Measurements from ENCODE around the gene FRY.

FRY gene

DNA sequence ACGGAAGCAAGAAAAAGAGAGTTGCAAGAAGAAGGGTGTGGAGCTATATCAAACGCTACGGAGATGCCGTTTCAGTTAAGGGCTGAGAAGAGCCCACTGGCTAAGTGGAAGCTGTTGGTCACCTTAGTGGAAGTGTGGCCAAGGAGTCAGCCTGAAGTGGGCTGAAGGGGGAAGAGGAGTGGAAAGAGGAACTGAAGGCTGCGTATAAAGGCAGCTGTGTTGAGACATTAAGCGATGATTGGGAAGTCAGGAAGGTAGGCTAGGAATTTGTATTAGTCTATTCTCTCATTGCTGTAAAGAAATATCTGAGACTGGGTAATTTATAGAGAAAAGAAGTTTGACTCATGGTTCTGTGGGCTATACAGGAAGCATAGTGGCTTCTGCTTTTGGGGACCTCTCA lies 14.1 kb upstream of the FRY start:
- DNase-seq: no peak

DNA sequence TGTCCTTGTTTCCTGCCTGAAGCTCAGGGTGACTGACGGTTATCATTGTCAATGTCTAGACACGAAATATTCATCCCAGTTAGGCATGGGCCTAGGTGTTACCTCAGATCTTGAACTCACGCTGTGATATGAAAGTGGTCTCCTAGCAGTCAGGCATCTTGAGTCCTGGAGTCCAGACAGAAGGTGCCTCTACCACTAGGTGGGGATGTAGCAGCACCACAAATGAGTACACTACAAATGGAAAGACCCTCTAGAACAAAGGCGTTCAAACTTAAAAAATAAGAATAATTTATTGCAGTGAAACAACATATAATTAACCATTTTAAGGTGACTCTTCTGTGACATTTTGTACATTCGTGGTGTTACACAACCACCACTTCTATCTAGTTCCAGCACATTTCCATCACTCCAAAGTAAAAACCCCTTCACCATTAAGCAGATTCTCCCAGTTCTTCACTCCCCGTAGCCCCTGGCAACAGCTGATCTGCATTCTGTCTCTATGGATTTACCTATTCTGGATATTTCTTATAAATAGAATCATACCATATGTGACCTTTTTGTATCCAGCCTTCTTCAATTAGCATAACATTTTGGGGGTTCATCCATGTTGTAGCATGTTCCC lies 11.9 kb upstream of the FRY start:
- no peak for DNase-seq

DNA sequence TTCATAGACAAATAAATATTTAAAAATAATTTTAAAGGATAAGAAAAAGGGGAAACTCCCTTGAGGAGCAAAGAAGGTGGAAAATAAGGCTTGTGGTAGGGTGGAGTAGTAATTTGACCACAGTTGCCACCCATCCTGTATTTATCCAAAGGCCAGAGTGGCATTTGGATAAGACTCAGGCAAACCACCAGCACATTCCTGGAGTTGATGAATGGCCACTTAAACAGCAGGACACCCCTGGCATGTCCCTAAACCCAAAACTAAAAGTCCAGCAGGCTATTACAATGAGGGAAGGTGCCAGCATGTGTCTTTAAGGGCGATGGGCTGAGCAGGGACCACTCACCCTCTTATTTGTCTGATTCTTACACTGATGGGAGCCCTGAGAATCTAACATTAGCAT lies 9.8 kb upstream of the FRY start:
- DNase-seq: no peak

DNA sequence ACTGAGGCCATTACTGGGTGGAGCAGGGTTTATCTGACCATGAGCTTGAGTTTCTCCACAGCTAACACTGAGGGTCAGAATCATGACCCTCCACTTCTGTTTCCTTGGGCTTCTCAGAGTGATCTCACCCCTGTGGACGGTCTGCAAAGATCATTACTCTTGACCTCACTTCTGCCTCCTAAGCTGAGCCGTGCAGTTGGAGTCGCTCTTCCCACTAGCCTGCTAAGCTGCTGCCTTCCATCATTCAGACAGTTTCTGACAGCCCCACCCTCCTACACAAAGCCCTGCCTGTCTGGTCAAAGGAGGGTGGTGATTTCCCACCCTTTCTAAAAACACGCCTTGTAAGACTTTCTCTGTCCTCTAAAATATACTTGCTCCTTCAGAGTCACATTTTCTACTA lies 9.3 kb upstream of the FRY start:
- DNase-seq: no peak

DNA sequence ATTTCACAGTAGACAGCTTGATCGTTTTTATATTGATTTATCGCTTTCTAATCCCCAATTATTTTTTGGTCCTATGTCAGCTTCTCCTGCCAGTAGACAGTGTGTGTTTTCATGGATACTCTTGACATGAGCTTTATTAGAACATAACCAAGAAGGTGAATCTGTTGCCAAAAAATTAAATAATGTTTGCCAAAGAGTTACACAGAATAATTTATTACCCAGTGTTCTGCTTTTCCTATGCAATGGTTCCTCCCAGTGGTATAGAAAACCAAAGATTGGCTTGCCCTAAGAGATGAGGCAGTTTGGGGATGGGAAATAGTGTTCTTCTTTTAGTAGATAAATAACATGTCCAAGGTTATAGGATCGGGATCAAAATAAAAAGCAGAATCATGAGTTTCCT lies 8.5 kb upstream of the FRY start:
- DNase-seq: no peak

DNA sequence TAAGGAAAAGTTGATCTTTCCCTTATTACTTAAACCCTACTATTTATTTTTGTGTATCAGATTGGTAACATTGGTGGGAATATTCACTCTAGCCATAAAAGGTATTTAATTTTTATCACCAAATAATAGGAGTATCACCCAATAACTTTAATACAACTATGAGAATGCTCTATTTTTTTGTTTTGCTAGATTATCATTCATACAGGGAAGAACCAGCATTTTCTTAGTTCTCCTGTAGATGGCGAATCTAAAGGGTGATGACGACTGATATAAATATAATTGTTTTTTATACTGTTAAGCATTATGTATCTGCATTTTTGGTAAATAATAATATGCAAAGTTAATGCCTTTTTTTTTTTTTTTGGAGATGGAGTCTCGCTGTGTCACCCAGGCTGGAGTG lies 7.9 kb upstream of the FRY start:
- DNase-seq: no peak

DNA sequence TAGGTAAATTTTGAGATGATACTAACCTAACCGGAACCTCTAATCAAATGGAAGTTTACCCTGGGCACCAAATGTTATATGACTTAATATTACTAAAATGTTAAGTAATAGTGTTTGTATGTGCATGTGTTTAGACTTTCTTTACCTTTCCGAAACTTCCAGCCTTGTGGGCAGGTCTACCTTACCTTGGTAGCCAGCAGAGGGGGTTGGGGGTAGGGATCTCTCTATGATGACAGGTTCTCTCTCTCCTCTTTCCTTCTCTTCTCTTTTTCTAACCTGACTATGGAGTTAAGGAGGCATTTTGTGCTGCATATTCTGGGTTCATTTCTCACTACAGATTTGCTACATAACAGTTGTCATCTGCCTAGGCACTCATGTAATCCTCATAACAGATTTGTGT lies 6.8 kb upstream of the FRY start:
- DNase-seq: no peak

DNA sequence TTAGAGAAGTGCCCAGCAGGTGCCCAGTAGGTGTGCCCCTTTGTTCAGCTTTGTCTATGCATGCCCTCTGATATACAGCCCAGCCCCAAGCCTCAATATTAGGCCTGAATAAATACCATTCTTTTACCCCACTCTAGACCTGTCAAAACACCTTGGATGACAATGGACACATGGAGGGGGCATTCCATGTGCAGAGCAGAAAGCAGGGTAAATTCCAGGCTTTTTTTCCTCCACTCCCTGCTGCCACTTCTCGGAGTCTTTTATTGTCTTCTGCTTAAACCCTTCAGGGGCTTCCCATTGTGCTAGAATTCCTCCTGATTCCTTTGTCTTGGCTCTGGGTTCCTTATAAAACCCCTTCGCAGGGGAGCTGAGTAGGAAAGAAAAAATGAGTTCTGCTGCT lies 5.8 kb upstream of the FRY start:
- DNase-seq: no peak

DNA sequence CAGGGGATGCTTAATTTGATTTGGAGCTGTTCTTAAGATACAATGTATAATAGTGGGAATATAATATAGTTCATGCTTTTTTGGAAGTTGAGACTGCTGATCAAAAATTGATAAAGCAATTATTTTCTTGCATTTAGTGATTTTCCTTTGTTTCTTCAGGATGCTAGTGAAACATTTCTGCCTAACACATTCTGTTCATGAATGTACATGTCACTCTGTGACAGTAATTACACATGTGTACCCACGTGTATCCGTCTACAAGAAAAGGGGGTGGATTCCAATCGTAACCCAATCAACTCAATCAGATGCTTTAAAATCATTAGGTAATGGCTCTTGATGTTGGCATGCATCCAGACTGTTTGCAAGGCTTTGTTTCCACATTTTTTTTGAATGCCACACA lies 5.0 kb upstream of the FRY start:
- DNase-seq: no peak

DNA sequence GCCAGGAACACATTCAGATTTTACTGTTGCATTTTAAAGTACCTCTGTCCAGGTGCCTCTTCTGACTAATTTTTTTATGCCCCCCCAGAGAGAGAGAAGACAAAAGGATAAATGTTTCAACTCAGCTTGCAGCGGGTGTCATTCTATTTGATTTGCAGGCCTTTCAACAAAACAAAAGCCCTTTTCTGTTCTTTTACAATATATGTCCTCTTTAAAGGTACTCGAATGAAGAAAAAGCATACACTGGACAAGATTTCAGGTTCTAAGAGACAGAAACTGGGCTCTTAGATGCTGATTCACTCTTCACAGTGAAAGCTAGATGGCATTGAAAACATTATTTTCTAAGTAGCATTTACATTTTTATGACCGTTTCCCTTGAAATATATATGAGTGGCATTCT lies 2.9 kb upstream of the FRY start:
- no peak for DNase-seq

DNA sequence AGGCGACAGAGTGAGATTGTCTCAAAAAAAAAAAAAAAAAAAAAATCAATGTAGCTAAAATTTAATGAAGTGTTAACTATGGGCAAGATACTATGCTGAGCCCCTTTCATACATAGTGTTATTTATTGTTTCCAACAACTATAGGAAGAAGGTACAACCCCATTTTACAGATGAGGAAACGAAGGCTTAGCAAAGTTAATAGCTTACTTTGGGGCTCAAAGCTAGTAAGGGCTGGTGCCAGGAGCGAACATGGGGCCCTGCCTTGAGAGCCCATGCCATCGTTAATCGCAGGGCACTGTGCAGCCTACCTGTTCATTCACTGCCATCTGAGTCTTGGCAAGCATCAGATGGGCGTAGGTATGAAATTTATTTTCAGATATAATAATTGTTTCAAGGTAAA lies 1.9 kb upstream of the FRY start:
- no peak for DNase-seq

DNA sequence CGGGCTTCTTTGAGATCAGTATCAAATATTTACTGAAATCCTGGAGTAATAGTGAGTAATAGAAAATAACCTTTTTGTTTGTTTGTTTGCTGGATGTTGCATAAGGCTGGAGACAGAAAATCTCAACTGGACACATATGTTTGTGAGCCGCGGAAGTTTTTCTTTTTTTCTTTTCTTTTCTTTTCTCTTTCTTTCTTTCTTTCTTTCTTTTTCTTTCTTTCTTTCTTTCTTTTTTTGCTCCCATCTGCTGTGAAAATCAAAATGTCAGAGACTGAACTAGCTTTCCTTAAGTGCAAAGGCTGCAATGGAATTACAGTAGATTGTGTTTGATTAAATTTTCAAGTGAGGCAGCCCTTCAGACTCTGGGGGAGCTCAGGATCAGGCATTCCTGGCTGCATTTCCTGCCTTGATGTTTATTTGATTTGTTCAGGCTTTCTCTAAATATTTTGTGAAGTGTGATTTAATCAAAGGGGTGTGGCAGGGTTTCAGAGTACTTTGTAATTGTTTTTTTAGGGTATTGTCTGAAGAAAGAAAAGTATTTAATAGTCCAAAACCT lies 319 bp downstream of the FRY start:
- no peak for DNase-seq

DNA sequence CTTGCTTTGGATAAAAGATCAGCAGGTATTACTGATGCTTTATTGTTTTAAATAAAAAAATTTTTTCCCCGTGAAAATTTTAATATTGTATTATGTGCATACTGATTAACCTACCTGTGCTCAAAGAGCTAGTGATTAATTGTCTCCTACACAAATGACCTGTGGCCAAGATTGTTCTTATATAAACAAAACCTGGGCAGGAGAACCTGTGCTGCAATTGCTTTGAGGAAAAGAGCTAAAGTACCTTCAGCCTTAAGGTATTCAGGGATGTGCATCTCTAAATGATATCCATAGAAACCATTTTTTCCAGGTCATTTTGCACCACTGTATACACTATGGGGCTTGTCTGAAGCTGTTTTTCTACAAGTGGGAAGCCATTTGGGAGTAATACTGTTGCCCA lies 1.2 kb downstream of the FRY start:
- no peak for DNase-seq

DNA sequence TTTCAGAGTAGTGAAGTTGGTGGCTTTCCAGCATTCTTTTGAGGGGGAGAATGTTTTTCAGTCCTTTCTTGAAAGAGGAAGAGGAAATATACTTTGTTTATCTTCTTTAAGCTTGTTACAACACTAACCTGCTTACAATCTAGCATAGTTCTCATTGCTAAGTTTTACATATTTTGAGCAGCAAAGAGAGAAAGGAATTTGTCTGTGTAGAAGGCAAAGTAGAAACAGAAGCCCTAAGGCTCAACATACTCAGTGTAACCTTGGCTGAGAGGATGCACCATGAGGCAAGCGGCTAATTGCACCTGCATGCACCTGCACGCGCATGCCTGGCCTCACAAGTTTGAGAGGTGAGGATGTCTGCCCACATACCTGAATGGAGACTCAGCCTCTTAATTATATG lies 2.2 kb downstream of the FRY start:
- no peak for DNase-seq

DNA sequence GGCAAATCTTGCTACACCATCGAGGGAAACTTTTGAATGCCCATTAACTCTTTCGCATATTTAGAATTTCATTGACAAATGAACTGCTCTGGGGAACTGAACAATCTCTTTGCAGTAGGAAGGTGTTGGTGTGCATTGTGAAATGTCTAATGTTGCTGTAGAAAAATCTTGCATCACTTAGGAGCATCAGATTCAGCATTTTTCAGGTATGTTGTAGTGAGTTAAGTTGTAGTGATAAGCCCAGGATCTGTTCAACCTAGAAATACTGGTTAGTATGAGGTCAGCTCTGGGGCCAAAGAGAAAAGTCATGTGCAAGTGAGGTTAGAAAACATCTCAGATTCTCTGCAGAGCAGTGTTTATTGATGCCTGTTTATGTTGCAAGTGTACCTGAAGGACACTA lies 4.1 kb downstream of the FRY start:
- DNase-seq: no peak

DNA sequence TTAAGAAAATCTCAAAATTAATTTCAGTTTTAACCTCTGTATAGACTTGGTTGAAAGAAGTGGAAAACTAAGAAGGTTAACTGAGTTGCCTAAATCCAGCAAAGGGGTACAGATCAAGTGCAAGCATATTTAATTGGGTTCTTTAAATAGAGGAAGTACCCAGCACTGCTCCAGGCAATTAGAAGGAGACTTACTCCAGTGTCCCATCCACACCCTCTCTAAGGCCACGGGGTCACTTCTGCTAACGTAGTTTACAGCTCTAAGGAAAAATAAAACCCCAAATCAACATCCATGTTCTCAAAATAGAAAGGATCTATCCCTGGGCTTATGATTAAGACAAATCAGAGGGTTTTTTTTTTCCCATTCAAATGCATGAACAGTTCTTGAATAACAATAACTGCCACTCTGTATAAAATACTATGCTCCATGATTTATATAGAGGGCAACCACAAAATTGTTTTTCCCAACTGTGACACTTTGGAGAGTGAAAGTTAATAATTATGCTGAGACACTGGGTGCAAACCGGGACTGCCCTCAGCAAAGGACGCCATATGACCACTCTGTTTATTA lies 4.6 kb downstream of the FRY start:
- no peak for DNase-seq

DNA sequence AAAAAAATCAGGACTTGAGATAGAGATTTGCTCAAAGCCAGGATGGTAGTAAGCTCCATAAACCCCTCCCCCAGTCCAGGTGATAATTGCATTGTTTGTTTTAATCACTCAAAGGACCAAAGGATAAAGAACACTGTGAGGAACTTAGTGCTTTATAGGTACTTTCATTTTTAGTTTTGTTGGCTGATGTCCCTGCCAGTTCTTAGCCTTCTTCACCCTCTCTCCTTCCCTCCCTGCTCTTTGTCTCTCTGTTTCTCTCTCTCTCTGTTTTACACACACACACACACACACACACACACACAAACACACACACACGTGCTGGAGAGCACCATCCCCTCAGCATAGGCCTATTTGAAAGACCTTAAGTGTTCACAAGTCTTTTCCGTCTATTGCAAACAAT lies 5.2 kb downstream of the FRY start:
- DNase-seq: no peak

DNA sequence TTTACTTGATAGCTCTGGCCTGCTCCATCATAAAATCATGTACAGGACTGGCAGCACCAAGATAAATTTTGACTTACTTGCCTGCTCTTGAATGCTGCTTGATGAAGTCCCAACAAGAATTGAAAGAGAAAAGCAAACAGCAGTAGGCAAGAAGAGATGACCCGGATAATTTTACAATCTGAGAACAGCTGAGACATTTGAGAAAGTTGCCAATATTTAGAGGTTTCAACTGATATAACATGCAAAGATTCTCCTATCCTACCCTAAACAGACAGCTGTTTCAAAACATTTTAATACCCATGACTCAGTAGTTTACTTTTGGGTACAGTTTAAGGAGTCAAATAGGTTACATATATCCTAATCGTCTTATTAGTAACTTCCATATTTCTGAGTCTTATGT lies 5.9 kb downstream of the FRY start:
- no peak for DNase-seq

DNA sequence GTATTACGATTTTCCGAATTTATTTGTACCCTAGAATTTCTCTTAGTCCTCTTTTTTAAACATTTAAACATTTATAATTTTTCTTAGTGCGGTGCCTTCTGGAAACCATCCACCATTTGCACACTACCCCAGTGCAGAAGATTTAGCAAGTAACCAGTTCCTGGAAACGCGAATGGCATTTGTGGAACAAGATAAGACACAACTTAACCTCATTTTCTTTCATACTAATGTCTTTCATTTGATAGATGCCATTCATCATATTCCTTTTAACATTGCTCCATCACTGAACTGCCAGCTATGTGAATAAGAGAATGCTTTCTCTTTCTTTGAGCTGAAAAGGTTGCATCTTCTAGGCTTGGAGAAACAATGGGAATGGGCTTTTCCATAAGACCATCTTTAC lies 6.8 kb downstream of the FRY start:
- no peak for DNase-seq

DNA sequence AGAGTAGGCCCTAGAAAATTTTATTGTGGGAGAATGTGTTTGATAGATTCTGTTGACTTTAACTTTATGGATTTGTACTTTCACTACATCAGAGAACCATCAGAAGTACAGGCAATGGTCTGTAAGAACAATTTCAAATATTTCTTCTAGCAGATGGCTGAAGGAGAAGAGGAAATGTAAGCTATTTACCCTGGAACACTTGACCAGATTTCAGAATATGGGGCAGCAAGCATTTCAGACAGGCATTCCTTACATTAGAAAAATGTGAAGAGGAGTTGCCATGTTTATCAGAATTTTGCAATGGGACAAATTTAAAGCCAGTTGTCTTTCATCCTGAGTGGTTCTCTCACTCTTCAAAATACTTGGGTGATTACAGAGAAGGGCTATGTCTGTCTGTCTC lies 7.5 kb downstream of the FRY start:
- DNase-seq: no peak

DNA sequence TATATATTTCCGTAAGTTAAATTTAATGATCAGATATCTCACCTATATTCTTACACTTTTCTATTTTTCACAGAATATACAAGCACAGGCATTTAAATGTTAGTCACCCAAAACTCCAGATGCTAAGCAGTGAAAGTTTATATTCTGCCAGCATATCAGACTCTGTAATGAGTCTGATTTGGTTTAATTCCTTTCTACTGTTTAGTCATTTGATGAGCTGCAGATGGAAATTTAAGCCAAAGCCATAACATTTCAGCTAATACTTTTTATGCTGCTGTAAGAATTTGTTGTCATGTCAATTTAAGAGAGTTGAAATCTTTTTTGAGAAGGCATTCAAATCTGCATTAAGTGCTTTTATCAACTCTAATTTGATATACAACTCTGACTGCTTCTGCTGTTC lies 8.0 kb downstream of the FRY start:
- DNase-seq: no peak

DNA sequence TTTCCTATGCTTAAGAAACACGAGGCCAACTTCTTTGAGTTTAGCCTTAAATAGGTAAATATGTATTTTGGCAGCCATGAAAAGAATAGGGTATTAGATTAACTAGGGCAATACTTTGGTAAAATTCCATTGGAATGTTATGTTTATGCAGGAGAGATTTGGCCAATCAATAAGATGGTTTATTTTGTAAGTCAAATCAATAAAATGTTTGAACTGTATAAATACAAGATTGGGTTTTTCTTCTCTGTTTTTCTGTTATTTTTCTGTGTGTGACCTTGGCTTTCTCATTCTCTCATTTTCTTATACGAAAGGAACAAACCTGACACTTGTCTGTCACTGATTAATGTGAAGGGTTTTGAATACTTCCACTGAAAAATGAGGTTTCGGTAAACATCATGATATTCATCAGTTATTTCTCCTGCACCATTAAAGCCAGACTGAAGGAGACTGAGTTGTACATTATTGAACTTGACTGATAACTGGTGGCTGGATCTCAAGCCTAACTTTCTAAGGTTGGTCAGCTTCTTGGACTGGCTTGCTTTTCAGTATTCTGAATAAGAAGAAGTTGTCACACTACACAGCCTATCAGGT lies 8.6 kb downstream of the FRY start:
- DNase-seq: no peak

DNA sequence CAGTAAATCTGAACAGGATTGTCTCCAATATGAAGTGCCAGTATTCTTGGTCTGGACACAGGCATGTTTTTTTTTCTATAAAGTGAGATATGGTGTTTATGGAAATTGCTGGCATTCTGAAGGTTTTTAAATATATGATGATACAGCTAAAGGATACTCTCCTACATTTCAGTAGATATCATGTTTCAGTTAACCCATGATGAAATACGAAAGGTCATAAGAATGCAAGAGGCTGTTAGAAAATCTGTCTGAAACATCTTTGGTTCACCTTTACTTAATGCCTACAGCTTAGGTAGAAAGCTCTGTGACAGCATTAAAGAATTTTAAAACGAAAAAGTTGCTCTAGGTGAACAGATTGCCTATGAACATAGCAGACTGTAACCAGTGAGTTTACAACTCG lies 9.1 kb downstream of the FRY start:
- no peak for DNase-seq

DNA sequence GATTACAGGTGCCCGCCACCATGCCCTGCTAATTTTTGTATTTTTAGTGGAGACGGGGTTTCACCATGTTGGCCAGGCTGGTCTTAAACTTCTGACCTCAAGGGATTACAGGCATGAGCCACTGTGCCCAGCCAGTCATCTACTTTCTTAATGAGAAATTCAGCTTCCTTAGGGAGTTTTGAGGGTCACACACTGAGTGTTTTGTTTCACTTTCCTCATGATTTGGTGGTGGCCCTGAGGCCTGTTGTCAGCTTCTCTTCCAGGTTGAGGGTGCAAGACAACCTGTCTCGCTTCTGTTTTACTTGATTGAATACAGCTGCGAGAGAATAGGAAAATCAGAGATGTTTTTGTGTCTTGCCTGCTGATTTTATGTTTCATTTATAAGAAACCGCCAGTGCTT lies 9.9 kb downstream of the FRY start:
- DNase-seq: no peak

DNA sequence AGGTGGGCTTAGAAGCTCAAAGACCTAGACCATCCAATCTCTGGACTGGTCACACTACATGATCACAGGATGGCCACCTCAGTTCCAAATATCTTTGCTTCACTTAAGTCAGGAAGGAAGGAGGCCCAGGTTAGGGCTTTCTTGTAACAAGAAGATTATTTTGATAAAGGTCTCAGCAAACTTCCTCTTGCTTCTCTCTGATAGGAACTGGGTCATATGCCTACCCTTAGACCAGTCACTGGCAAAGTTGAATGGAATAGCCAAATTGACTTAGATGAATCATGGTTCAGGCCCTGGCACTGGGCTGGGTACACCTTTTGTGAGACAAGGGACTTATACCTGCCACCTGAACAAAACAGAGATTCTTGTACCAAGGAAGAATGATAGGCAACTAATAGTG lies 11.0 kb downstream of the FRY start:
- no peak for DNase-seq
